ENCODE measurements around the gene SLC22A16.

Gene SLC22A16

GRCh38 chr6:110440026-110440425 is 36.4 kb downstream of the SLC22A16 start:
- DNase-seq: no peak

GRCh38 chr6:110439356-110439755 is 37.1 kb downstream of the SLC22A16 start:
- no peak for DNase-seq

- DNase-seq: no peak
These were observed 41.3 kb downstream of the SLC22A16 start for GRCh38 chr6:110434961-110435602.

GRCh38 chr6:110432285-110432900 is 44.0 kb downstream of the SLC22A16 start:
- DNase-seq: no peak

GRCh38 chr6:110430741-110431140 is 45.7 kb downstream of the SLC22A16 start:
- no peak for DNase-seq

GRCh38 chr6:110430236-110430635 is 46.2 kb downstream of the SLC22A16 start:
- DNase-seq: no peak

- DNase-seq: no peak
These were observed 48.3 kb downstream of the SLC22A16 start for GRCh38 chr6:110428153-110428552.

GRCh38 chr6:110425816-110426215 is 50.6 kb downstream of the SLC22A16 start:
- no peak for DNase-seq

- no peak for DNase-seq
These were observed 54.0 kb downstream of the SLC22A16 start for GRCh38 chr6:110422444-110422822.

- no peak for DNase-seq
These were observed 54.5 kb downstream of the SLC22A16 start for GRCh38 chr6:110421749-110422443.

- DNase-seq: no peak
These were observed 57.2 kb downstream of the SLC22A16 start for GRCh38 chr6:110419028-110419739.

GRCh38 chr6:110418594-110418993 is 57.8 kb downstream of the SLC22A16 start:
- DNase-seq: no peak

- DNase-seq: no peak
These were observed 61.1 kb downstream of the SLC22A16 start, which contains the start of gene DDO for GRCh38 chr6:110415086-110415916. TSS of gene DDO (minus strand) at chr6:110415575. CDS start at chr6:110413462, 2,113 bp downstream.

- no peak for DNase-seq
These were observed 61.7 kb downstream of the SLC22A16 start for GRCh38 chr6:110414669-110415068.

- DNase-seq: no peak
These were observed 64.1 kb downstream of the SLC22A16 start for GRCh38 chr6:110412360-110412759.

- no peak for DNase-seq
These were observed 65.9 kb downstream of the SLC22A16 start for GRCh38 chr6:110410511-110410910.

- no peak for DNase-seq
These were observed 66.6 kb downstream of the SLC22A16 start for GRCh38 chr6:110409794-110410193.

- DNase-seq: no peak
These were observed 67.5 kb downstream of the SLC22A16 start for GRCh38 chr6:110408901-110409300.

GRCh38 chr6:110404607-110405006 is 71.8 kb downstream of the SLC22A16 start:
- peak; percentile 88 for DNase-seq

- DNase-seq: no peak
These were observed 74.7 kb downstream of the SLC22A16 start for GRCh38 chr6:110401585-110402176.

- DNase-seq: no peak
These were observed 76.2 kb downstream of the SLC22A16 start for GRCh38 chr6:110400208-110400607.
